ENCODE results near the gene ARRB1. TPM values are rescaled to one million over a fixed set of nuclear protein-coding genes. Genes with fewer than 3 reads are reported as not detected.
A peak's percentile ranks its signal among the peaks of the same experiment; 100 is the strongest.

Gene ARRB1
- total and polyA plus RNA-seq, 9 of the 15 experiments (the other 6 are each of a cell fraction or from before 2014, with no cell fraction given) = 6.6 to 45.4 (median 28.5) TPM

DNA sequence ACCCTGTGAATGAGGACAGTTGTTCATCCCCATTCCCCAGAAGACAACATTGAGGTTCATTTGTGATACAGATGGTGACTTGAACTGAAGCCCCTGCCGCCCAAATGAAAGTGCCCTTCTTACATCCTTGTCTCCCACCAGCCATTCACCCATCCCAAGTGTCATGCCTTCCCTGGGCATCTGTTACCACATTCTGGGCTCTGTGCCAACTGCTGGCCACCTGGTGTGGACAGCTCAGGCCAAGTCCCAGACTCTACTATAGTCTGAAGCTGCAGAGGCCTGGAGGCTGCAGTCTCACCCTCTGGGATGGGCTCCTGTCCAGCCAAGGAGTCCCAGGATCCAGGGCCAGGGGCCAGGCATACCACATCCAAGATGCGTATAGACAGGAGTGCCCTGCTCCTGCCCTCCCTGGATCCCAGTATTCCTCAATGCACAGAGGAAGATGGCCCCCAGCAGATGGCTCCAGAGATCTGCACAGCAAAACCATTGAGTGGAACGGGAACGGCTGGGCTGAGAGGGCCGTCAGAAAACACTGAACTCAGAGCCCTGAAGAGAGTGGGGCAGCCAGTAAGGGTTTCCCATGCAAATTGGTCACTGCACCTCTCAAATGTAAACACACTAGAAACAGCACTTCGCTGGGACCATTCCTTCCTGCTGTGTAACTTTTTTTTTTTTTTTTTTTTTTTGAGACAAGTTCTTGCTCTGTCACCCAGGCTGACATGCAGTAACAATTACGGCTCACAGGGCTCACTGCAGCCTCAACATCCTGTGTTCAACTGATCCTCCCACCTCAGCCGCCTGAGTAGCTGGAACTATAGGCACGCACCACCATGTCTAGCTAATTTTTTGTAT lies 22.8 kb downstream of the ARRB1 start (continued):
- no peak for TF ChIP-seq SAFB2 (IDR thresholded peaks at IDR 0.05; ENCODE audit: borderline replicate concordance, low read depth, low read length, severe bottlenecking)
- TF ChIP-seq MCM5 (IDR thresholded peaks at IDR 0.05; ENCODE audit: low read depth) = no peak
- no peak for TF ChIP-seq AFF1 (IDR thresholded peaks at IDR 0.05; ENCODE audit: low read depth in 1 of 2, partially characterized antibody in 2 of 2)
- no peak for TF ChIP-seq PTBP1 (IDR thresholded peaks at IDR 0.05; ENCODE audit: low read depth, low read length)
- TF ChIP-seq TOE1 (IDR thresholded peaks at IDR 0.05; ENCODE audit: borderline replicate concordance) = 0 out of 2 replicates have a peak, but pooled peaks have one; percentile 12
- no peak for TF ChIP-seq TOE1 (CRISPR knock-in tag; IDR thresholded peaks at IDR 0.05; ENCODE audit: borderline replicate concordance, low read depth)
- TF ChIP-seq NFIX (CRISPR knock-in tag; IDR thresholded peaks at IDR 0.05; ENCODE audit: low read depth) = peak; percentile 46; the same call in 1 of the 2 replicates
- TF ChIP-seq, protein P1, sequence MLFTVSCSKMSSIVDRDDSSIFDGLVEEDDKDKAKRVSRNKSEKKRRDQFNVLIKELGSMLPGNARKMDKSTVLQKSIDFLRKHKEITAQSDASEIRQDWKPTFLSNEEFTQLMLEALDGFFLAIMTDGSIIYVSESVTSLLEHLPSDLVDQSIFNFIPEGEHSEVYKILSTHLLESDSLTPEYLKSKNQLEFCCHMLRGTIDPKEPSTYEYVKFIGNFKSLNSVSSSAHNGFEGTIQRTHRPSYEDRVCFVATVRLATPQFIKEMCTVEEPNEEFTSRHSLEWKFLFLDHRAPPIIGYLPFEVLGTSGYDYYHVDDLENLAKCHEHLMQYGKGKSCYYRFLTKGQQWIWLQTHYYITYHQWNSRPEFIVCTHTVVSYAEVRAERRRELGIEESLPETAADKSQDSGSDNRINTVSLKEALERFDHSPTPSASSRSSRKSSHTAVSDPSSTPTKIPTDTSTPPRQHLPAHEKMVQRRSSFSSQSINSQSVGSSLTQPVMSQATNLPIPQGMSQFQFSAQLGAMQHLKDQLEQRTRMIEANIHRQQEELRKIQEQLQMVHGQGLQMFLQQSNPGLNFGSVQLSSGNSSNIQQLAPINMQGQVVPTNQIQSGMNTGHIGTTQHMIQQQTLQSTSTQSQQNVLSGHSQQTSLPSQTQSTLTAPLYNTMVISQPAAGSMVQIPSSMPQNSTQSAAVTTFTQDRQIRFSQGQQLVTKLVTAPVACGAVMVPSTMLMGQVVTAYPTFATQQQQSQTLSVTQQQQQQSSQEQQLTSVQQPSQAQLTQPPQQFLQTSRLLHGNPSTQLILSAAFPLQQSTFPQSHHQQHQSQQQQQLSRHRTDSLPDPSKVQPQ (CRISPR knock-in tag; IDR thresholded peaks at IDR 0.05; ENCODE audit: borderline replicate concordance) = no peak
- TF ChIP-seq NFXL1 (CRISPR knock-in tag; IDR thresholded peaks at IDR 0.05) = no peak
- peak in 1 of 2 experiments; percentile 19; a peak in 1 of 4 replicates for TF ChIP-seq MNT (conservative IDR thresholded peaks at IDR 0.05)
- no peak for TF ChIP-seq ZBTB9 (CRISPR knock-in tag; IDR thresholded peaks at IDR 0.05)
- 0 out of 2 replicates have a peak, but pooled peaks have one; percentile 22 for TF ChIP-seq NBN (IDR thresholded peaks at IDR 0.05; ENCODE audit: low read depth)
- TF ChIP-seq RBM34 (IDR thresholded peaks at IDR 0.05; ENCODE audit: borderline replicate concordance, insufficient read depth, low read length) = no peak
- TF ChIP-seq SAP30 (IDR thresholded peaks at IDR 0.05; ENCODE audit: borderline replicate concordance, insufficient read depth, low read depth, low read length, poor library complexity, severe bottlenecking) = no peak
- no peak for TF ChIP-seq FOXJ2 (tag; IDR thresholded peaks at IDR 0.05)
- TF ChIP-seq KLF16 (IDR thresholded peaks at IDR 0.05) = no peak
